NCI-H2196 (cell line): ENCODE results near the gene LYG1.
A peak's percentile ranks its signal among the peaks of the same experiment; 100 is the strongest.
"Not testable (repeated sequence)": the region's sequence is repeated elsewhere in the genome, so short reads cannot be mapped to it uniquely, and the experiment has no call there.

Experiments used
- DNase-seq: peaks from one replicate; lab custom pipeline; 2025; ENCODE audit not compliant: unreplicated experiment; lab: John Stamatoyannopoulos, UW

LYG1 gene

DNA sequence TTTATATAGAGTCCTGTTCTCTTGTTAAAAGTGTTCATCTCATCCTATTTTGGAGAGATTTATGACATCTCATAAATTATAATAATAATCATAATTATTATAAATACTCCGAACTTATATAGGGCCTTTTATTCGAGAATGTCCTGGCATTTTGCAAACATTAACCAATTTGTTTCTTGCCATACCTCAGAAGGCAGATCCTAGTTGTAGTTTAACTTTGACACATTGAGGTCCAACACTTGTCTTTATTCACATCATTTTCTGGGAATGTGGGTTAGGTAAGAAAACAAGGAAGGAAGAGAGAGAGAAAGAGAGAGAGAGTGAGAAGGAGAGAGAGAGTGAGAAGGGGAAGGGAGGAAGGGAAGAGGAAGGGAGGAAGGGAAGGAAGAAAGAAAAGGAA, at the start of gene LYG1:
Gene LYG1 (minus strand): TSS at position 101 of the 400 bp plus-strand sequence. CDS start 5,527 bp downstream, outside the sequence.
- not testable (repeated sequence) for DNase-seq

- DNase-seq = no peak
These were observed 49.2 kb upstream of the LYG1 start for GRCh38 chr2:99350194-99350593.

- DNase-seq = no peak
These were observed 47.2 kb upstream of the LYG1 start for GRCh38 chr2:99348173-99348572.

DNA sequence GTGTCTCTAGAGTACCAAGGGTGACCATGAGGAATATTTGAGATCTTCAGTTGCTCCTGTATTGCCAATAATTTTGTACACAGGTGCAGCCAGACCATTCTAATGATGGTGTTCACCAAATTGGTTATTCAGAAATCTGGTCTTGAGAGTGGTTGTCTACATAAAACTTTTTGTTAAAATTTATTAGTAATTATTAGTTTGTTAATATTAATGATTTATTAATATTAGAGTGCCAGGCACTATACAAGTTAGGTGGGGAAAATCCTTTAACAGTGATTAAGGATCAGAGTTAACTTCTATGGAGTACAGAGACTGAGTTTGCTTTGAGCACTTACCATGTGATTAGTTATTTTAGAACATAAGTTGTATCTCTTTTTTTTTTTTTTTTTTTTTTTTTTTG, 45.2 kb upstream of the LYG1 start:
- no peak for DNase-seq

DNA sequence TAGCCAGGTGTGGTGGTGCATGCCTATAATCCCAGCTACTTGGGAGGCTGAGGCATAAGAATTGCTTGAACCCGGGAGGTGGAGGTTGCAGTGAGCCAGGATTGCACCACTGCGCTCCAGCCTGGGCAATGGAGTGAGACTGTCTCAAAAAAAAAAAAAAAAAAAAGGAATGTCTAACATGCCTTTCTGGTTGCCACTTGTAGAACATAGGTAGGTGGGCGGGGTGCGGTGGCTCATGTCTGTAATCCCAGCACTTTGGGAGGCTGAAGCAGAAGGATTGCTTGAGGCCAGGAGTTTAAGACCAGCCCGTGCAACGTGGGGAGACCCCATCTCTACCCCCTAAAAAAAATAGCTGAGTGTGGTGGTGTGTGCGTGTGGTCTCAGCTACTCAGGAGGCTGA, 44.4 kb upstream of the LYG1 start:
- DNase-seq = not testable (repeated sequence)

GRCh38 chr2:99342536-99342935, 41.5 kb upstream of the LYG1 start:
- no peak for DNase-seq

DNA sequence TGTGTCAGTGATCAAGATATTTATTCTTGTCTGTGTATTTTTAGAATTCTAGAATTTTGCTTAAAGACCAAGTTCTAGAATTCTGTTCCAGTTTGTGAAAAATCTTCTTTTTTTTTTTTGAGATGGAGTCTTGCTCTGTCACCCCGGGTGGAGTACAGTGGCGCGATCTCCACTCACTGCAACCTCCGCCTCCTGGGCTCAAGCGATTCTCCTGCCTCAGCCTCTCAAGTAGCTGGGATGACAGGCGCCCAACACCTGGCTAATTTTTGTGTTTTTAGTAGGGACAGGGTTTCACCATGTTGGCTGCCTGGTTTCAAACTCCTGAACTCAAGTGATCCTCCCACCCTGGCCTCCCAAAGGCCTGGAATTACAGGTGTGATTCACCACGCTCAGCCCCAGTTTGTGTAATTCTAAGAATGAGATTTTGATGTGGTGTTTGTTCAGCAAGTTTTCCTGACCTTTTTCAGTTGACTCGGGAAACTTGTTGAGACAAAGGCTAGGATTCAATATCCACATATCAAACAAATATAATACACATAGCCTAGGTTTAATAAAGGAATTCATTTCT, 39.8 kb upstream of the LYG1 start:
- DNase-seq = no peak

DNA sequence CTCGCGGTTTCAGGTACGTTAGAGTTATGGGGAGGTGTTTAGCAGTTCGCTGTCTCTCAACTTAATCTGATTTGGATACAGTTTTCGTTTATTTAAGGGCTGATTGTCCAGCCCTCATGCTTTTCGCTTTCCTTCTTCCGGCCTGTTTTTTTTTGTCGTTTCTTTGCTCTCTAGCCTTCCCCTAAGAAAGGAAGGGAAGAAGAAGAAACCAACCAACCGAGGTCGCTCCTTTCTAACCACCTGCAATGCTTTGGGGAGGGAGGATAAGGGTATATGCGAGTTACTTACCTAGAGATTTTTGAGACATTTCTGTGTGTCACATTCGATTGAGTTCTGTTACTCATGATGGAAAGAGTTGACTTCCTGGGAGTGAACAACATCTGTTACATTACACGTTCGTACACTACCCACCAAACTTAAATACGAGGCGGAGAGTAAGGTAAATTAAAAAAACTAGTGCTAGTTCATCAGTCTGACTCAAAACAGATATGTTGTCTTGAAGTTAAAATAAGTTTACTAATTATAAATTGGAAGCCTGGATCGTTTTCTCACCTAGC, 37.1 kb upstream of the LYG1 start:
- no peak for DNase-seq

GRCh38 chr2:99337113-99338028, 36.4 kb upstream of the LYG1 start, which contains the start of gene EIF5B:
Gene EIF5B, plus strand, starts transcription at chr2:99337389. Its CDS starts 166 bp downstream, at chr2:99337555.
- peak; percentile 97 for DNase-seq

DNA sequence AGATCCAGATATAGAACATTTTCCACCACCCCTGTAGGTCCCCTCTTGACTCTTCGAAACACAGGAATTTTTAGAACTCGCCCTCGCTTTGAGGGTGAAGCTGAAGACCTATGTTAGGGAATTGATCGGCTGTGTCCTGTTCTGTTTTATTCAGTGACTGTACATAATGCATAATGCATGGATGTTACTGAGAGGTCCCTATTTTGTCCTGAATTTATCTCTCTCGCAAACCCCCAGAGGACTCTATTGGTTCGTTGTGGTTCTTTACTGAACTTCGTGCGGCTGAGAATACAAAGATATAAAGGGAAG, 35.8 kb upstream of the LYG1 start:
- peak; percentile 70 for DNase-seq

DNA sequence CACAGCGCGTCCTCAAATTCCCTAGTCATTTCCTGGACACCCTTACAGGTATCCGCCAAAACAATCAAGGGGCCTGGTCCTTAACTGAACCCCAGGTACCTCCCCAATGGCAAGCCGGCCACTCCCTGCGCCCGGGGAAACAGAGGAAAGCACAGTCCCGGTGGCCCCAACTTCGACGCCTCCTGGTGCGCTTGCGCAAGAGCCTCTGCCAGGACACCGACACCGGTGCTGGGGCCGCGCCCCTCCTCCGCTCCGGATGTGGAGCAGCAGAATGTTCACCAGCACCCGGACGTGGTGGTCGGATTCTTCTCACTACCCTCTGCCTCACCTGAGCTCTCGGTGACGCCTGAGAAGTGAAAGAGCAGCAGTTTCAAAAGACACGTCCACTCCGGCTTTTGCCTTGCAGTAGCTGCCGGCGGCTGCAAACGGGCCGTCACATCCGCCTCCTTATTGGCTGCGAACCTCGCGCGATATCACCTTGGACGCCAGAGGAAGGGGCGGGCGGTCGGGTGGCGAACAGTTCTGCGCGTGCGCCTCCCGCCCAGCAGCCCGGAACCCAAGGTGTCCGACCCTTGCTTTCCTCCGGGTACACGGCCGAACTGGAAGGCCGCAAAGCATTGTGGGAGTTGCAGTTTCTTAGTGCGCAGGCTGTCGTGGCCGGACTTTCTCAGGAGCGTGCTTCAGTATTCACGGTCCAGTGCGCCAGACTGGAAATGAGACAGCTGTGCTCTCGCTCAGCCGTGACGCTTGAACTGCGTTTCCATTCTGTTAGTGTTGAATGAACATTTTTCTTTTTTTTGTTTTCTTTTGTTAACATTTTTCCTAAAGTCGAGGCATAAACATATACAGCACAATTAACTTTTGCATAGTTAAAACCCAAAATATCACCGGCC, 35.2 kb upstream of the LYG1 start, which contains the start of gene TXNDC9:
Gene TXNDC9 (minus strand): TSS at position 423 of the 893 bp plus-strand sequence. CDS start 3,123 bp downstream, outside the sequence.
- DNase-seq = peak; percentile 100

GRCh38 chr2:99325384-99325783, 24.4 kb upstream of the LYG1 start:
- DNase-seq = no peak

DNA sequence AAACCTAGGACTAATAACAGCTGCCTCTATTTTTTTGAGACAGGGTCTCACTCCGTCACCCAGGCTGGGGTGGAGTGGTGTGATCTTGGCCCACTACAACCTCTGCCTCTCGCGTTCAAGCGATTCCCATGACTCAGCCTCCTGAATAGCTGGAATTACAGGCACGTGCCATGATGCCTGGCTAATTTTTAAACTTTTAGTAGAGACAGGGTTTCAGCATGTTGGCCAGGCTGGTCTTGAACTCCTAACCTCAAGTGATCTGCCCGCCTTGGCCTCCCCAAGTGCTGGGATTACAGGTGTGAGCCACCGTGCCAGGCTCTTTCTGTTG, 16.8 kb upstream of the LYG1 start:
- not testable (repeated sequence) for DNase-seq

DNA sequence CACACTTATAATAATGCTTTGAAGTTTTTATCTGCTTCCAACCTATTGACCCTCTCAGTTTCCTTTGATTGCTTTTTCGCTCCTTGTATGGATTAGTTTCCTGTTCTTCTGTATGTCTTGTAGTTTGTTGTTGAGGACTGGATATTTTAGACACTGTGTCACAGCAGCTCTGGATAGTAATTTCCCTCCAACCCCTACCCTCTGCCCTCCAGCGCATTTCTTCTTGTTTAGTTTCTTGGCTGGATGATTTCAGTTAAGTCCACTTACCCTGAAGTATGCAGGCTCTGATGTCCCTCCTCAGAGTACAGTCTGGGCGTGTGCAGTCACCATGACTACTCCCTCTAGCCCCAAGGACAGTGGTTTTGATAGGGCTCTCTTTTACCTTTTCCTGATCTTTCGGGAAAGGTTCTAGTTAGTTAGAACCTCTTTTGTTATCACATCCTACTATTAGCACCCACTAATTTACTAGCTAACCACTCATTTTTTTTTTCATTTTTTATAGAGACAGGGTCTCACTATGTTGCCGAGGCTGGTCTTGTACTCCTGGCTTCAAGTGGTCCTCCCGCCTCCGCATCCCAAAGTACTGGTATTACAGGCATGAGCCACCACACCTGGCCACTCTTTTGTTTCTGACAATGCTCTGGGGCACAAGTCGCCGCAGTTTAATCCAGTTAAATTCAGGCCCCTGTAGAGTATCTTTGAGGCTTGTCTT, 16.3 kb upstream of the LYG1 start:
- DNase-seq = no peak

DNA sequence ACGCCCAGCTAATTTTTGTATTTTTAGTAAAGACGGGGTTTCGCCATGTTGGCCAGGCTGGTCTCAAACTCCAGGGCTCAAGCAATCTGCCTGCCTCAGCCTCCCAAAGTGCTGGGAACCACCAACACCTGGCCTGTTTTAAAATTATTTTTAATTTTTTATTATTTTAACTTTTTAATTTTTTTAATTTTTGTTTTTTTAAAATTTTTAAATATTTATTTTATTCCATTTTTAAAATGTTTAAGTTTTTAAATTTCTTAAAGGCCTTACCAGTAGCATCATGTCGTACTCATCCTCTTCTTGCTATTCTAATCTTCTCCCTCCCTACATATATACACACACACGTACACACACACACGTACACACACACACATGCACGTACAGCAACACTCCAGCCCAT, 1.4 kb downstream of the LYG1 start:
- no peak for DNase-seq

DNA sequence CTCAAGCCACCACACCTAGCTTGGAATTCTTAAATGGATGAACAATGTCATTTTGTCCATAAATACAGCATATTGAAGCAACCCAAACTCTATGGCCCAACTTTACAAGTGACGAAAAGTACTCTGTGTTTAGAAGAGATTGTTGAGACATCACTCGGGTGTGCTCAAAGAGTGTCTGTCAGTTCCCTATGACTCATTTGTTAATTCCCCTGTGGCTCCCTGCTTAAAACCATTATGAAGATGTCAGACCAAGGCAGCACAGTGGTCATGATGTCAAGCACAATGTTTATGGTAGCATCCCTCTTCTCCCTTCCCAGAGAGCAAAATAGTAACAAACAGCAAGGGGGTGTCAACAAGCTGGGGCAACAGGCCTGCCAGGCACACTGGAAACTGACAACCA, 3.0 kb downstream of the LYG1 start:
- DNase-seq = no peak

GRCh38 chr2:99285526-99285925, 15.5 kb downstream of the LYG1 start:
- no peak for DNase-seq

GRCh38 chr2:99279969-99280695, 20.9 kb downstream of the LYG1 start:
- DNase-seq = no peak

- DNase-seq = peak; percentile 14
These were observed 22.2 kb downstream of the LYG1 start for GRCh38 chr2:99278793-99279291.
